NB4 (cell line): Measurements from ENCODE around the gene CREB3L2.

Experiments used
- MYC ChIP-seq: IDR thresholded peaks from 2 replicates; pipeline ENCODE4 v1.6.1; 2011; ENCODE audit warnings: low read depth, low read length
- TF ChIP-seq, protein P1 (sequence below): IDR thresholded peaks from one replicate; pipeline ENCODE4 v1.5.1; 2012; ENCODE audit warnings: low read depth, low read length

DNA sequence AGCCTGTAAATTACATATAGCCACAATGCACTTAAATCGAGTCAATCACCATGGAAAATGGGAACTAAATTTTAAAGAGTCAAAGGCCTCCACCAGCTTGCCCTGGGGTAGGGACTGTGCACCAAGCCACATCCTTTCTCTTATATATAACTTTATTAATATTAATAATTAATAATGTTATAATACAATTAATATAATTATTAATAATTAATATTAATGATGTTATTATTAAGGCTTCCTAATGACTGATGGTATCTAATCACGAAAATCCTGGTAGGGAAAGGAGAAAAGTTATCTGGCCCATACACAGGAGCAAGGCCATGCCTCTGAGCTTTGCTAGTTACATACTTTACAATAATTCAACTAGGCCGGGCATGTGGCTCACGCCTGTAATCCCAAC lies 87.9 kb downstream of the CREB3L2 start:
- TF ChIP-seq, protein P1, sequence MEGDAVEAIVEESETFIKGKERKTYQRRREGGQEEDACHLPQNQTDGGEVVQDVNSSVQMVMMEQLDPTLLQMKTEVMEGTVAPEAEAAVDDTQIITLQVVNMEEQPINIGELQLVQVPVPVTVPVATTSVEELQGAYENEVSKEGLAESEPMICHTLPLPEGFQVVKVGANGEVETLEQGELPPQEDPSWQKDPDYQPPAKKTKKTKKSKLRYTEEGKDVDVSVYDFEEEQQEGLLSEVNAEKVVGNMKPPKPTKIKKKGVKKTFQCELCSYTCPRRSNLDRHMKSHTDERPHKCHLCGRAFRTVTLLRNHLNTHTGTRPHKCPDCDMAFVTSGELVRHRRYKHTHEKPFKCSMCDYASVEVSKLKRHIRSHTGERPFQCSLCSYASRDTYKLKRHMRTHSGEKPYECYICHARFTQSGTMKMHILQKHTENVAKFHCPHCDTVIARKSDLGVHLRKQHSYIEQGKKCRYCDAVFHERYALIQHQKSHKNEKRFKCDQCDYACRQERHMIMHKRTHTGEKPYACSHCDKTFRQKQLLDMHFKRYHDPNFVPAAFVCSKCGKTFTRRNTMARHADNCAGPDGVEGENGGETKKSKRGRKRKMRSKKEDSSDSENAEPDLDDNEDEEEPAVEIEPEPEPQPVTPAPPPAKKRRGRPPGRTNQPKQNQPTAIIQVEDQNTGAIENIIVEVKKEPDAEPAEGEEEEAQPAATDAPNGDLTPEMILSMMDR, result no peak
- no peak for TF ChIP-seq MYC
